H1 (cell line): ENCODE results near the gene ZNF414. TPM values are rescaled to one million over a fixed set of nuclear protein-coding genes. Genes with fewer than 3 reads are reported as not detected.

ENCODE experiments used
- CEBPB ChIP-seq: IDR thresholded peaks from 2 replicates; pipeline ENCODE4 v1.6.1; 2012; ENCODE audit warnings: low read depth, low read length
- CHD7 ChIP-seq: fragments of 300-600 bp; sonication (generic); IDR thresholded peaks from 2 replicates; pipeline ENCODE4 v1.7.1; 2012; ENCODE audit warnings: low read length, moderate library complexity, mild to moderate bottlenecking, inconsistent platforms; ENCODE audit not compliant: insufficient replicate concordance
- CTCF ChIP-seq, 3 experiments: IDR thresholded peaks; 1 replicate in 2 of 3; 2 replicates in 1 of 3; pipeline versions ENCODE4 v1.5.1 to v1.6.1; 2011; ENCODE audit warnings: low read length in 3 of 3, mild to moderate bottlenecking in 3 of 3, inconsistent platforms in 2 of 3, low read depth in 1 of 3, moderate library complexity in 1 of 3; ENCODE audit not compliant: insufficient read depth in 1 of 3; ENCODE audit errors: control extremely low read depth in 1 of 3
- SAP30 ChIP-seq: fragments of 300-600 bp; sonication (generic); IDR thresholded peaks from 2 replicates; pipeline ENCODE4 v1.7.1; 2012; ENCODE audit warnings: low read length, moderate library complexity, mild to moderate bottlenecking, inconsistent platforms; ENCODE audit not compliant: insufficient read depth, insufficient replicate concordance
- SIN3A ChIP-seq, 2 experiments: IDR thresholded peaks in 1 of 2; conservative IDR thresholded peaks in 1 of 2; 2 replicates each; pipeline ENCODE4 v1.6.1; 2011 to 2012; ENCODE audit warnings: low read length in 2 of 2, improper control_type of control experiment in 1 of 2, low read depth in 1 of 2, mild to moderate bottlenecking in 1 of 2
- polyA plus RNA-seq, 7 experiments: library from polyadenylated mRNA; depleted of rRNA in 3 of 7; stranded (reverse) in 5 of 7; unstranded in 2 of 7; fragments of >200 nt in 5 of 7; fragments of 200-250 nt in 2 of 7; gene quantifications; 1 replicate in 5 of 7; 2 replicates in 1 of 7; 4 replicates in 1 of 7; pipeline versions ENCODE4 v1.2.1 to v1.2.3, GENCODE V29; 2011 to 2013; ENCODE audit warnings: missing spikeins in 2 of 7, mixed read lengths in 2 of 7
- total RNA-seq: library from RNA; stranded (reverse); fragmentation: NEBNext Ultra II Directional; extraction: Animal tissue kit (Norgen Biotek cat#: 25700); gene quantifications from 2 replicates; pipeline ENCODE4 v1.2.1, GENCODE V29; 2021

The ZNF414 gene
- total and polyA plus RNA-seq, 2 of the 8 experiments (the other 6 are each of a cell fraction or from before 2014, with no cell fraction given): 9.7 to 26.8 TPM

GRCh38 chr19:8510589-8511115 is 3.3 kb downstream of the ZNF414 start (continued):
- TF ChIP-seq CHD7 (no peak), CEBPB (no peak), SIN3A (conservative IDR thresholded peaks at IDR 0.05 in 1 of 2, IDR thresholded peaks at IDR 0.05 in 1 of 2; ENCODE audit: low read depth in 1 of 2, low read length in 2 of 2) (no peak), CTCF (IDR thresholded peaks at IDR 0.05; ENCODE audit: control extremely low read depth in 1 of 3, insufficient read depth in 1 of 3, low read depth in 1 of 3, low read length in 3 of 3) (no peak), SAP30 (no peak)
- TF ChIP-seq, all 59 proteins: peak for 0
